Spleen (tissue), 7 donors: ENCODE measurements around the gene FRMD4A.

Experiments
- CTCF ChIP-seq, 11 experiments: fragments of 200-600 bp in 7 of 11; fragments of 450-650 bp in 4 of 11; sonication (generic) in 4 of 11; IDR thresholded peaks in 8 of 11; conservative IDR thresholded peaks in 3 of 11; 1 replicate in 7 of 11; 2 replicates in 4 of 11; pipeline versions ENCODE4 v1.4.0 to v1.8.0; 2016 to 2021; ENCODE audit warnings: antibody characterized with exemption in 11 of 11, inconsistent platforms in 4 of 11, mild to moderate bottlenecking in 1 of 11
- POLR2A ChIP-seq, 3 donors: fragments of 450-650 bp; IDR thresholded peaks; one replicate each; pipeline ENCODE4 v1.5.1; 2017; ENCODE audit warnings: antibody characterized with exemption in 3 of 3, mild to moderate bottlenecking in 1 of 3
- POLR2AphosphoS5 ChIP-seq, 3 donors: sonication (generic); formaldehyde crosslinking; IDR thresholded peaks; one replicate each; pipeline ENCODE4 v1.5.1; 2017; ENCODE audit warnings: antibody characterized with exemption in 3 of 3
- donor health status: DM: no; HTN: no; CAD: no; lungs with moderate emphysema.
- donor health status: DM: no; HTN: no; CAD: no.
- donor health status: DM: no; HTN: no; CAD: no.

- TF ChIP-seq CTCF (IDR thresholded peaks at IDR 0.05 in 8 of 11, conservative IDR thresholded peaks at IDR 0.05 in 3 of 11): no peak
- peak; percentile 25 to 37 (median 26) for TF ChIP-seq POLR2AphosphoS5 (IDR thresholded peaks at IDR 0.05)
- TF ChIP-seq POLR2A (IDR thresholded peaks at IDR 0.05): no peak
These were observed 672.5 kb downstream of the FRMD4A start for GRCh38 chr10:13658264-13658663.
